Smooth muscle cell (in vitro differentiated cells): ENCODE results near the gene LRR1. TPM values are rescaled to one million over a fixed set of nuclear protein-coding genes. Genes with fewer than 3 reads are reported as not detected.
A peak's percentile ranks its signal among the peaks of the same experiment; 100 is the strongest.

ENCODE experiments used
- DNase-seq: peaks from one replicate; lab custom pipeline; 2025; ENCODE audit not compliant: unreplicated experiment; lab: John Stamatoyannopoulos, UW
- H2AFZ ChIP-seq: fragments of 200-600 bp; sonication (generic); 2 replicates; pipeline ENCODE4 v1.6.0; 2016; ENCODE audit warnings: antibody characterized with exemption, low read depth, mild to moderate bottlenecking
- H3F3A ChIP-seq: fragments of 200-600 bp; sonication (generic); 2 replicates; pipeline ENCODE4 v1.6.0; 2017; ENCODE audit warnings: antibody characterized with exemption, low read depth
- H3K27ac ChIP-seq: fragments of 200-600 bp; sonication (generic); 2 replicates; pipeline ENCODE4 v1.5.1; 2016; ENCODE audit warnings: low read depth, mild to moderate bottlenecking
- H3K27me3 ChIP-seq: fragments of 200-600 bp; sonication (generic); 2 replicates; pipeline ENCODE4 v1.6.1; 2016; ENCODE audit warnings: low read depth, mild to moderate bottlenecking
- H3K36me3 ChIP-seq: fragments of 200-600 bp; sonication (generic); 2 replicates; pipeline ENCODE4 v1.5.1; 2016; ENCODE audit warnings: low read depth
- H3K4me1 ChIP-seq: fragments of 200-600 bp; sonication (generic); 2 replicates; pipeline ENCODE4 v1.5.1; 2016; ENCODE audit warnings: low read depth
- H3K4me2 ChIP-seq: fragments of 200-600 bp; sonication (generic); 2 replicates; pipeline ENCODE4 v1.6.0; 2016; ENCODE audit warnings: mild to moderate bottlenecking
- H3K4me3 ChIP-seq: fragments of 200-600 bp; sonication (generic); 2 replicates; pipeline ENCODE4 v1.5.1; 2016; ENCODE audit warnings: mild to moderate bottlenecking
- H3K79me2 ChIP-seq: fragments of 200-600 bp; sonication (generic); 2 replicates; pipeline ENCODE4 v1.6.0; 2016; ENCODE audit warnings: low read depth, mild to moderate bottlenecking
- H3K9ac ChIP-seq: fragments of 200-600 bp; sonication (generic); 2 replicates; pipeline ENCODE4 v1.6.0; 2016; ENCODE audit warnings: low read depth
- H3K9me3 ChIP-seq: fragments of 200-600 bp; sonication (generic); replicated peaks from 2 replicates; pipeline ENCODE4 v1.5.1; 2016; ENCODE audit warnings: low read depth
- H4K20me1 ChIP-seq: fragments of 200-600 bp; sonication (generic); 2 replicates; pipeline ENCODE4 v1.6.0; 2016; ENCODE audit warnings: low read depth
- CTCF ChIP-seq: fragments of 200-600 bp; sonication (generic); IDR thresholded peaks from 2 replicates; pipeline ENCODE4 v1.5.1; 2017; ENCODE audit warnings: borderline replicate concordance, mild to moderate bottlenecking, antibody characterized with exemption; ENCODE audit not compliant: insufficient read depth, poor library complexity, severe bottlenecking
- WGBS: methylation state at CpG from one replicate; pipeline ENCODE4 v1.1.7; 2016; ENCODE audit warnings: low lambda C conversion rate; 5-methylcytosine and 5-hydroxymethylcytosine counted together
- polyA plus RNA-seq: library from polyadenylated mRNA; unstranded; fragments of >200 nt; fragmentation: Nextera tagmentation; extraction: Ambion mirVana; gene quantifications from 2 replicates; pipeline ENCODE4 v1.2.1, GENCODE V29; 2016
- total RNA-seq: library from RNA; depleted of rRNA; stranded (reverse); fragments of >200 nt; gene quantifications from 2 replicates; pipeline ENCODE4 v1.2.3, GENCODE V29; 2014

The LRR1 gene
- total and polyA plus RNA-seq, 2 experiments from 2014 or later = 14.7 to 18.7 TPM

- no peak overlapping the region for H3K27ac ChIP-seq
- H3K79me2 ChIP-seq = no peaks in the 10 kb centered on the region
- DNase-seq = no peak
- peak overlapping the region; percentile 43 for H3K4me2 ChIP-seq
- no peak for TF ChIP-seq CTCF
- no peaks in the 10 kb centered on the region for H3K36me3 ChIP-seq
- no peaks in the 10 kb centered on the region for H4K20me1 ChIP-seq
- no peaks in the 10 kb centered on the region for H3K9me3 ChIP-seq
- no peaks in the 10 kb centered on the region for H3K27me3 ChIP-seq
- no peak overlapping the region for H2AFZ ChIP-seq
- no peaks in the 10 kb centered on the region for H3K4me1 ChIP-seq
- no peak overlapping the region for H3K4me3 ChIP-seq
- 41% methylated on average over 3 of the region's 3 CpGs for WGBS
- H3K9ac ChIP-seq = no peak overlapping the region
- peaks cover 5% of the 10 kb centered on the region for H3F3A ChIP-seq
These were observed 5.7 kb upstream of the LRR1 start for GRCh38 chr14:49593016-49593415.

GRCh38 chr14:49594347-49595091 is 4.2 kb upstream of the LRR1 start:
- DNase-seq = no peak
- no peaks in the 10 kb centered on the region for H3K9me3 ChIP-seq
- no peak overlapping the region for H2AFZ ChIP-seq
- H3K4me1 ChIP-seq = no peaks in the 10 kb centered on the region
- H3K36me3 ChIP-seq = no peaks in the 10 kb centered on the region
- peaks cover 5% of the 10 kb centered on the region for H3F3A ChIP-seq
- H4K20me1 ChIP-seq = no peaks in the 10 kb centered on the region
- H3K4me3 ChIP-seq = no peak overlapping the region
- 22% methylated on average over 4 of the region's 4 CpGs for WGBS
- no peaks in the 10 kb centered on the region for H3K27me3 ChIP-seq
- no peak overlapping the region for H3K27ac ChIP-seq
- peak overlapping the region; percentile 57 for H3K4me2 ChIP-seq
- no peaks in the 10 kb centered on the region for H3K79me2 ChIP-seq
- H3K9ac ChIP-seq = no peak overlapping the region
- TF ChIP-seq CTCF = no peak

- Histone ChIP-seq H3K9ac (peak overlapping the region; percentile 88), H3K4me2 (peak overlapping the region; percentile 100), H3K79me2 (peaks cover 7% of the 10 kb centered on the region), H3K4me3 (peak overlapping the region; percentile 79), H3K27me3 (no peaks in the 10 kb centered on the region), H3K9me3 (no peaks in the 10 kb centered on the region), H3K27ac (peak overlapping the region; percentile 86), H3K36me3 (no peaks in the 10 kb centered on the region), H3F3A (peaks cover 5% of the 10 kb centered on the region), H4K20me1 (no peaks in the 10 kb centered on the region), H2AFZ (peak overlapping the region; percentile 98), H3K4me1 (no peaks in the 10 kb centered on the region)
- TF ChIP-seq CTCF = no peak
- no peak for DNase-seq
- 2% methylated on average over 15 of the region's 15 CpGs for WGBS
These were observed 603 bp upstream of the LRR1 start for GRCh38 chr14:49598189-49598484.

- Histone ChIP-seq H3K27ac (no peak overlapping the region), H3K27me3 (no peaks in the 10 kb centered on the region), H3K4me3 (no peak overlapping the region), H2AFZ (no peak overlapping the region), H3F3A (no peaks in the 10 kb centered on the region), H3K79me2 (no peaks in the 10 kb centered on the region), H3K9me3 (no peaks in the 10 kb centered on the region), H3K4me2 (no peak overlapping the region), H3K36me3 (no peaks in the 10 kb centered on the region), H3K4me1 (no peaks in the 10 kb centered on the region), H3K9ac (no peak overlapping the region), H4K20me1 (no peaks in the 10 kb centered on the region)
- no peak for DNase-seq
- WGBS = 80% methylated on average over 6 of the region's 6 CpGs
- no peak for TF ChIP-seq CTCF
These were observed 8.8 kb downstream of the LRR1 start for GRCh38 chr14:49607583-49607982.
